K562 (cell line): ENCODE data around the gene ELF2. TPM values are rescaled to one million over a fixed set of nuclear protein-coding genes. Genes with fewer than 3 reads are reported as not detected.

Source experiments
- CBX2 ChIP-seq: fragments of 200-600 bp; sonication (generic); IDR thresholded peaks from one replicate; pipeline ENCODE4 v1.6.1; 2012; ENCODE audit warnings: mild to moderate bottlenecking, low read length, inconsistent platforms; ENCODE audit not compliant: insufficient read depth, poor library complexity, severe bottlenecking
- CBX5 ChIP-seq: IDR thresholded peaks from 2 replicates; pipeline ENCODE4 v1.6.1; 2014; ENCODE audit warnings: low read depth, borderline replicate concordance
- CXXC5 ChIP-seq: fragments of 250-450 bp; sonication (Bioruptor Pico); IDR thresholded peaks from 2 replicates; pipeline ENCODE4 v1.8.0; 2022; ENCODE audit warnings: inconsistent platforms, mild to moderate bottlenecking, moderate library complexity
- FOXK1 ChIP-seq: sonication (generic); formaldehyde crosslinking; IDR thresholded peaks from 2 replicates; pipeline ENCODE4 v1.8.0; 2022; ENCODE audit warnings: missing genetic modification reagents, mild to moderate bottlenecking, borderline replicate concordance
- HDAC1 ChIP-seq, 2 experiments: fragments of 450-650 bp; IDR thresholded peaks; 2 replicates each; pipeline ENCODE4 v1.6.1; 2016 to 2017; ENCODE audit warnings: inconsistent platforms in 1 of 2, mild to moderate bottlenecking in 1 of 2, moderate library complexity in 1 of 2
- HOXB6 ChIP-seq: fragments of 250-450 bp; sonication (Bioruptor Pico); IDR thresholded peaks from 2 replicates; pipeline ENCODE4 v1.5.1; 2022; ENCODE audit warnings: mild to moderate bottlenecking, borderline replicate concordance
- HSF4 ChIP-seq: fragments of 250-450 bp; sonication (Bioruptor Pico); IDR thresholded peaks from 2 replicates; pipeline ENCODE4 v2.1.2; 2022; ENCODE audit warnings: mild to moderate bottlenecking, moderate library complexity, borderline replicate concordance
- KAT7 ChIP-seq: sonication (generic); formaldehyde crosslinking; IDR thresholded peaks from 2 replicates; pipeline ENCODE4 v1.8.0; 2022; ENCODE audit warnings: missing genetic modification reagents, mild to moderate bottlenecking, borderline replicate concordance
- LCOR ChIP-seq: sonication (generic); formaldehyde crosslinking; IDR thresholded peaks from 2 replicates; pipeline ENCODE4 v1.8.0; 2022; ENCODE audit warnings: mild to moderate bottlenecking, missing genetic modification reagents
- NEUROD1 ChIP-seq: fragments of 150-350 bp; IDR thresholded peaks from 2 replicates; pipeline ENCODE4 v1.6.1; 2014; ENCODE audit warnings: borderline replicate concordance, low read length, low read depth; ENCODE audit not compliant: partially characterized antibody
- NFRKB ChIP-seq: fragments of 450-650 bp; IDR thresholded peaks from 2 replicates; pipeline ENCODE4 v1.6.1; 2016; ENCODE audit warnings: low read depth
- PRDM10 ChIP-seq: fragments of 450-650 bp; IDR thresholded peaks from 2 replicates; pipeline ENCODE4 v1.6.1; 2018; ENCODE audit not compliant: partially characterized antibody
- SMAD1 ChIP-seq: fragments of 150-350 bp; IDR thresholded peaks from 2 replicates; pipeline ENCODE4 v1.6.1; 2014; ENCODE audit warnings: low read length, low read depth; ENCODE audit not compliant: partially characterized antibody
- SMARCE1 ChIP-seq: fragments of 450-650 bp; IDR thresholded peaks from 2 replicates; pipeline ENCODE4 v1.7.1; 2016; ENCODE audit warnings: mild to moderate bottlenecking
- SOX6 ChIP-seq: fragments of 450-650 bp; IDR thresholded peaks from 2 replicates; pipeline ENCODE4 v1.6.1; 2014; ENCODE audit warnings: mild to moderate bottlenecking
- TEAD2 ChIP-seq: fragments of 450-650 bp; IDR thresholded peaks from 2 replicates; pipeline ENCODE4 v1.6.1; 2016; ENCODE audit warnings: missing genetic modification characterization, control low read depth, missing compliant biosample characterization
- TRIM24 ChIP-seq, 2 experiments: fragments of 450-650 bp; IDR thresholded peaks; 2 replicates each; pipeline ENCODE4 v1.6.1; 2016
- ZBTB17 ChIP-seq: fragments of 450-650 bp; formaldehyde crosslinking; IDR thresholded peaks from 2 replicates; pipeline ENCODE4 v1.4.0; 2020; ENCODE audit warnings: mild to moderate bottlenecking
- ZNF212 ChIP-seq: fragments of 450-650 bp; formaldehyde crosslinking; IDR thresholded peaks from 2 replicates; pipeline ENCODE4 v1.4.0; 2020; ENCODE audit warnings: mild to moderate bottlenecking
- ZNF436 ChIP-seq: fragments of 250-450, 450-650 bp; sonication (Bioruptor Pico); formaldehyde crosslinking; IDR thresholded peaks from 2 replicates; pipeline ENCODE4 v1.7.0; 2020; ENCODE audit warnings: mild to moderate bottlenecking
- ZNF655 ChIP-seq: fragments of 250-450 bp; sonication (Bioruptor Pico); IDR thresholded peaks from 2 replicates; pipeline ENCODE4 v1.5.0; 2021
- ZNF75A ChIP-seq: fragments of 450-650 bp; formaldehyde crosslinking; IDR thresholded peaks from 2 replicates; pipeline ENCODE4 v1.4.0; 2020; ENCODE audit warnings: mild to moderate bottlenecking
- ZNF77 ChIP-seq: fragments of 250-450 bp; sonication (Bioruptor Pico); IDR thresholded peaks from 2 replicates; pipeline ENCODE4 v1.5.0; 2020
- polyA plus RNA-seq, 8 experiments: library from polyadenylated mRNA; depleted of rRNA in 4 of 8; stranded (reverse) in 5 of 8; unstranded in 3 of 8; fragments of >200 nt; fragmentation: Nextera tagmentation in 2 of 8; fragmentation: Illumina TruSeq in 1 of 8; extraction: Ambion mirVana in 2 of 8; extraction: Trizol in 1 of 8; gene quantifications; 2 replicates each; pipeline versions ENCODE4 v1.2.1 to v1.2.3, GENCODE V29; 2011 to 2014; ENCODE audit warnings: inconsistent platforms in 1 of 8, missing spikeins in 1 of 8
- total RNA-seq, 7 experiments: library from RNA; depleted of rRNA in 6 of 7; stranded (reverse); fragments of >200 nt in 6 of 7; fragmentation: Illumina TruSeq in 2 of 7; extraction: Trizol in 2 of 7; gene quantifications; 2 replicates each; pipeline versions ENCODE4 v1.2.1 to v1.2.3, GENCODE V29; 2011 to 2021; ENCODE audit warnings: low replicate concordance in 1 of 7
- TF ChIP-seq, protein P1 (sequence below): fragments of 450-650 bp; IDR thresholded peaks from 2 replicates; pipeline ENCODE4 v1.7.0; 2016; ENCODE audit warnings: borderline replicate concordance

The ELF2 gene
- total and polyA plus RNA-seq, 9 of the 15 experiments (the other 6 are each of a cell fraction or from before 2014, with no cell fraction given), result 9.4 to 58.7 (median 41.6) TPM

- TF ChIP-seq, protein P1, sequence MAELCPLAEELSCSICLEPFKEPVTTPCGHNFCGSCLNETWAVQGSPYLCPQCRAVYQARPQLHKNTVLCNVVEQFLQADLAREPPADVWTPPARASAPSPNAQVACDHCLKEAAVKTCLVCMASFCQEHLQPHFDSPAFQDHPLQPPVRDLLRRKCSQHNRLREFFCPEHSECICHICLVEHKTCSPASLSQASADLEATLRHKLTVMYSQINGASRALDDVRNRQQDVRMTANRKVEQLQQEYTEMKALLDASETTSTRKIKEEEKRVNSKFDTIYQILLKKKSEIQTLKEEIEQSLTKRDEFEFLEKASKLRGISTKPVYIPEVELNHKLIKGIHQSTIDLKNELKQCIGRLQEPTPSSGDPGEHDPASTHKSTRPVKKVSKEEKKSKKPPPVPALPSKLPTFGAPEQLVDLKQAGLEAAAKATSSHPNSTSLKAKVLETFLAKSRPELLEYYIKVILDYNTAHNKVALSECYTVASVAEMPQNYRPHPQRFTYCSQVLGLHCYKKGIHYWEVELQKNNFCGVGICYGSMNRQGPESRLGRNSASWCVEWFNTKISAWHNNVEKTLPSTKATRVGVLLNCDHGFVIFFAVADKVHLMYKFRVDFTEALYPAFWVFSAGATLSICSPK, result no peak
- TF ChIP-seq ZBTB17 (CRISPR knock-in tag) (no peak), ZNF75A (CRISPR knock-in tag) (no peak), HOXB6 (no peak), ZNF212 (CRISPR knock-in tag) (no peak), LCOR (CRISPR knock-in tag) (no peak), NFRKB (no peak), KAT7 (no peak), NEUROD1 (no peak), PRDM10 (no peak), ZNF655 (CRISPR knock-in tag) (no peak), SMAD1 (no peak), SMARCE1 (peak; percentile 40; the same call in 1 of the 2 replicates), ZNF436 (CRISPR knock-in tag) (no peak), CBX2 (no peak), HSF4 (CRISPR knock-in tag) (no peak), CBX5 (no peak), FOXK1 (CRISPR knock-in tag) (no peak), SOX6 (peak; percentile 38; the same call in 1 of the 2 replicates), ZNF77 (CRISPR knock-in tag) (no peak), TRIM24 (IDR thresholded peaks at IDR 0.05) (no peak), HDAC1 (IDR thresholded peaks at IDR 0.05) (no peak), CXXC5 (CRISPR knock-in tag) (peak; percentile 53), TEAD2 (tag) (0 out of 2 replicates have a peak, but pooled peaks have one; percentile 24)
Measured at GRCh38 chr4:139208404-139208945, 31.5 kb upstream of the ELF2 start (continued).
